OCI-LY7 (cell line): Measurements from ENCODE around the gene SCO1. TPM values are rescaled to one million over a fixed set of nuclear protein-coding genes. Genes with fewer than 3 reads are reported as not detected.

Experiments
- BruUV-seq: library from RNA; stranded (reverse); fragments of 400-500 nt; replicated peaks from 2 replicates; lab custom pipeline; 2021; lab: Mats Ljungman, UMichigan
- CTCF ChIA-PET: fragments of 300-600 bp; sonication (Branson Sonifier 250); formaldehyde crosslinking; loops from one replicate; lab custom pipeline; 2022; ENCODE audit warnings: antibody characterized with exemption; ENCODE audit not compliant: unreplicated experiment; lab: Charles Lee
- POLR2A ChIA-PET: fragments of 300-600 bp; sonication (Branson Sonifier 250); formaldehyde crosslinking; loops from one replicate; lab custom pipeline; 2022; ENCODE audit warnings: antibody characterized with exemption; lab: Charles Lee
- DNase-seq: peaks from one replicate; pipeline ENCODE4 v3.0.0-alpha.2; 2015; ENCODE audit warnings: low spot score
- H2AFZ ChIP-seq: fragments of 200-600 bp; sonication (generic), shearing (Covaris generic); 2 replicates; pipeline ENCODE4 v1.6.1; 2014; ENCODE audit warnings: mild to moderate bottlenecking, antibody characterized with exemption, low read length, moderate library complexity
- H3K27ac ChIP-seq: fragments of 200-600 bp; sonication (generic); 2 replicates; pipeline ENCODE4 v1.5.1; 2014; ENCODE audit warnings: mixed run types, low read depth, mild to moderate bottlenecking, moderate library complexity, low read length, inconsistent platforms; ENCODE audit not compliant: poor library complexity, severe bottlenecking
- H3K36me3 ChIP-seq: fragments of 200-600 bp; sonication (generic); 2 replicates; pipeline ENCODE4 v1.6.1; 2014; ENCODE audit warnings: mild to moderate bottlenecking, antibody characterized with exemption, low read length, moderate library complexity, mixed read lengths; ENCODE audit not compliant: insufficient read depth
- H3K4me1 ChIP-seq: fragments of 200-600 bp; sonication (generic); 2 replicates; pipeline ENCODE4 v1.5.1; 2014; ENCODE audit warnings: mild to moderate bottlenecking, low read length; ENCODE audit not compliant: insufficient read depth, poor library complexity, severe bottlenecking
- H3K4me2 ChIP-seq: fragments of 200-600 bp; sonication (generic); 2 replicates; pipeline ENCODE4 v1.6.1; 2014; ENCODE audit warnings: mild to moderate bottlenecking, low read length
- H3K4me3 ChIP-seq: fragments of 200-600 bp; sonication (generic); 2 replicates; pipeline ENCODE4 v1.5.1; 2014; ENCODE audit warnings: mild to moderate bottlenecking, low read depth, low read length; ENCODE audit not compliant: poor library complexity, severe bottlenecking
- H3K79me2 ChIP-seq: fragments of 200-600 bp; sonication (generic); 2 replicates; pipeline ENCODE4 v1.6.1; 2016; ENCODE audit warnings: low read depth, mild to moderate bottlenecking, low read length, moderate library complexity, mixed read lengths; ENCODE audit not compliant: insufficient read depth
- H3K9me2 ChIP-seq: fragments of 200-600 bp; sonication (generic); 2 replicates; pipeline ENCODE4 v1.6.1; 2016; ENCODE audit warnings: mild to moderate bottlenecking, low read length, mixed read lengths; ENCODE audit not compliant: insufficient read depth
- H3K9me3 ChIP-seq: fragments of 200-600 bp; sonication (generic); 2 replicates; pipeline ENCODE4 v1.6.1; 2014; ENCODE audit warnings: mild to moderate bottlenecking, mixed run types, low read length, mixed read lengths
- H4K20me1 ChIP-seq: fragments of 200-600 bp; sonication (generic); 2 replicates; pipeline ENCODE4 v1.6.1; 2014; ENCODE audit warnings: mild to moderate bottlenecking, antibody characterized with exemption, low read length, moderate library complexity, mixed read lengths; ENCODE audit not compliant: insufficient read depth
- CTCF ChIP-seq: fragments of 200-600 bp; sonication (generic); conservative IDR thresholded peaks from 2 replicates; pipeline ENCODE4 v1.5.1; 2014; ENCODE audit warnings: mild to moderate bottlenecking, antibody characterized with exemption, low read length, moderate library complexity, mixed read lengths
- EZH2phosphoT487 ChIP-seq: fragments of 200-600 bp; sonication (generic); IDR thresholded peaks from 2 replicates; pipeline ENCODE4 v1.6.1; 2018; ENCODE audit warnings: low read depth, borderline replicate concordance, mild to moderate bottlenecking, mixed run types, antibody characterized with exemption, low read length, moderate library complexity, mixed read lengths
- intact Hi-C: fragments of 100-400 bp; cut with micrococcal nuclease; formaldehyde crosslinking; loops from one replicate; pipeline ENCODE4 v1.10.0; 2022; ENCODE audit not compliant: unreplicated experiment
- total RNA-seq, 2 experiments: library from RNA; depleted of rRNA in 1 of 2; stranded (reverse); fragments of >200 nt in 1 of 2; shearing (Covaris generic) in 1 of 2; gene quantifications; 2 replicates each; pipeline ENCODE4 v1.2.3, GENCODE V29; 2014 to 2022

The SCO1 gene
- total RNA-seq, 2 experiments from 2014 or later, result 32.2 to 44.4 TPM

- no peaks in the 10 kb centered on the region for H3K4me1 ChIP-seq
- H3K9me2 ChIP-seq, result no peaks in the 10 kb centered on the region
- H3K79me2 ChIP-seq, result no peaks in the 10 kb centered on the region
- no peak overlapping the region for H2AFZ ChIP-seq
- H3K36me3 ChIP-seq, result peaks cover 4% of the 10 kb centered on the region; the same call in 1 of the 2 replicates
- DNase-seq, result no peak
- no peaks in the 10 kb centered on the region for H4K20me1 ChIP-seq
- BruUV-seq, result no TSS peak
- H3K27ac ChIP-seq, result no peak overlapping the region
- intact Hi-C loops, result no loop called here
- no peak overlapping the region for H3K4me2 ChIP-seq
- H3K9me3 ChIP-seq, result no peaks in the 10 kb centered on the region
- TF ChIP-seq EZH2phosphoT487, result no peak
- TF ChIP-seq CTCF, result no peak
- H3K4me3 ChIP-seq, result no peak overlapping the region
- ChIA-PET POLR2A (interaction anchor here (0.7 kb wide), 1 partner anchor 37 kb away, joined by 4 read pairs; no protein-coding TSS in a partner anchor), CTCF (no interaction called here)
These were observed 28.6 kb downstream of the SCO1 start for GRCh38 chr17:10668775-10669174.

GRCh38 chr17:10666906-10667305 is 30.4 kb downstream of the SCO1 start:
- Histone ChIP-seq H3K9me2 (no peaks in the 10 kb centered on the region), H3K4me3 (no peak overlapping the region), H3K4me1 (no peaks in the 10 kb centered on the region), H3K9me3 (no peaks in the 10 kb centered on the region), H3K36me3 (no peaks in the 10 kb centered on the region), H4K20me1 (no peaks in the 10 kb centered on the region), H3K79me2 (no peaks in the 10 kb centered on the region), H3K4me2 (no peak overlapping the region), H2AFZ (no peak overlapping the region), H3K27ac (no peak overlapping the region)
- ChIA-PET CTCF (no interaction called here), POLR2A (no interaction called here)
- no TSS peak for BruUV-seq
- intact Hi-C loops, result no loop called here
- no peak for TF ChIP-seq EZH2phosphoT487
- TF ChIP-seq CTCF, result no peak
- no peak for DNase-seq

- Histone ChIP-seq H2AFZ (no peak overlapping the region), H3K9me2 (no peaks in the 10 kb centered on the region), H3K27ac (no peak overlapping the region), H3K9me3 (no peaks in the 10 kb centered on the region), H3K4me3 (no peak overlapping the region), H3K4me2 (no peak overlapping the region), H4K20me1 (no peaks in the 10 kb centered on the region), H3K36me3 (no peaks in the 10 kb centered on the region), H3K4me1 (no peaks in the 10 kb centered on the region), H3K79me2 (no peaks in the 10 kb centered on the region)
- ChIA-PET CTCF (no interaction called here), POLR2A (no interaction called here)
- TF ChIP-seq CTCF (no peak), EZH2phosphoT487 (no peak)
- intact Hi-C loops, result no loop called here
- no TSS peak for BruUV-seq
- DNase-seq, result no peak
These were observed 32.8 kb downstream of the SCO1 start for GRCh38 chr17:10664571-10664970.
